Left renal pelvis (tissue), 4 donors: Measurements from ENCODE around the gene SLC26A5. TPM values are rescaled to one million over a fixed set of nuclear protein-coding genes. Genes with fewer than 3 reads are reported as not detected.
"Not testable (repeated sequence)": the region's sequence is repeated elsewhere in the genome, so short reads cannot be mapped to it uniquely, and the experiment has no call there.

Source experiments
- DNase-seq, 4 donors: peaks; one replicate each; pipeline ENCODE4 v3.0.0-alpha.2; 2013; ENCODE audit warnings: low read depth in 4 of 4, low spot score in 3 of 4
- polyA plus RNA-seq, 4 donors: library from polyadenylated mRNA; unstranded; fragments of 120-200 nt; gene quantifications; one replicate each; pipeline ENCODE4 v1.2.1, GENCODE V29; 2013; ENCODE audit not compliant: insufficient read length in 4 of 4

The SLC26A5 gene
- polyA plus RNA-seq, 4 donors, result 0.18 to 0.55 (median 0.20) TPM

DNA sequence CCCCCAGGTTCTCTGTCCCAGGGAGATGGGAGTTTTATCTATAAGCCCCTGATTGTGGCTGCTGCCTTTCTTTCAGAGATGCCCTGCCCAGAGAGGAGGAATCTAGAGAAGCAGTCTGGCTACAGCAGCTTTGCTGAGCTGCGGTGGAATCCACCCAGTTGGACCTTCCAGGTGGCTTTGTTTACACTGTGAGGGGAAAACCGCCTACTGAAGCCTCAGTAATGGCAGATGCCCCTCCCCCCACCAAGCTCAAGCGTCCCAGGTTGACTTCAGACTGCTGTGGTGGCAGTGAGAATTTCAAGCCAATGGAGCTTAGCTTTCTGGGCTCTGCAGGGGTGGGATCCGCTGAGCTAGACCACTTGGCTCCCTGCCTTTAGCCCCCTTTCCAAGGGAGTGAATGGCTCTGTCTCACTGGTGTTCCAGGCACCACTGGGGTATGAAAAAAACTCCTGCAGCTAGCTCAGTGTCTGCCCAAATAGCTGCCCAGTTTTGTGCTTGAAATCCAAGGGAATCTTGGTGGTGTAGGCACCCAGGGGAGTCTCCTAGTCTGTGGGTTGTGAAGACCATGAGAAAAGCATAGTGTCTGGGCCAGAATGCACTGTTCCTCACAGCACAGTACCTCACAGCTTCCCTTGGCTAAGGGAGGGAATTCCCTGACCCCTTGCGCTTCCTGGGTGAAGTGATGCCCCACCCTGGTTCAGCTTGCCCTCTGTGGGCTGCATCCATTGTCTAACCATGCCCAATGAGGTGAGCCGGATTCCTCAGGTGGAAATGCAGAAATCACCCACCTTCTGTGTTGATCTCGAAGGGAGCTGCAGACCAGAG is 40.0 kb downstream of the SLC26A5 start:
- not testable (repeated sequence) for DNase-seq

DNA sequence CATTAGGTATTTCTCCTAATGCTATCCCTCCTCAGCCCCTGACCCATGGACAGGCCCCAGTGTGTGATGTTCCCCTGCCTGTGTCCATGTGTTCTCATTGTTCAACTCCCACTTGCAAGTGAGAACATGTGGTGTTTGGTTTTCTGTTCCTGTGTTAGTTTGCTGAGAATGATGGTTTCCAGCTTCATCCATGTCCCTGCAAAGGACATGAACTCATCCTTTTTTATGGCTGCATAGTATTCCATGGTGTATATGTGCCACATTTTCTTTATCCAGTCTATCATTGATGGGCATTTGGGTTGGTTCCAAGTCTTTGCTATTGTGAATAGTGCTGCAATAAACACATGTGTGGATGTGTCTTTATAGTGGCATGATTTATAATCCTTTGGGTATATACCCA is 46.3 kb downstream of the SLC26A5 start:
- DNase-seq, result not testable (repeated sequence)

DNA sequence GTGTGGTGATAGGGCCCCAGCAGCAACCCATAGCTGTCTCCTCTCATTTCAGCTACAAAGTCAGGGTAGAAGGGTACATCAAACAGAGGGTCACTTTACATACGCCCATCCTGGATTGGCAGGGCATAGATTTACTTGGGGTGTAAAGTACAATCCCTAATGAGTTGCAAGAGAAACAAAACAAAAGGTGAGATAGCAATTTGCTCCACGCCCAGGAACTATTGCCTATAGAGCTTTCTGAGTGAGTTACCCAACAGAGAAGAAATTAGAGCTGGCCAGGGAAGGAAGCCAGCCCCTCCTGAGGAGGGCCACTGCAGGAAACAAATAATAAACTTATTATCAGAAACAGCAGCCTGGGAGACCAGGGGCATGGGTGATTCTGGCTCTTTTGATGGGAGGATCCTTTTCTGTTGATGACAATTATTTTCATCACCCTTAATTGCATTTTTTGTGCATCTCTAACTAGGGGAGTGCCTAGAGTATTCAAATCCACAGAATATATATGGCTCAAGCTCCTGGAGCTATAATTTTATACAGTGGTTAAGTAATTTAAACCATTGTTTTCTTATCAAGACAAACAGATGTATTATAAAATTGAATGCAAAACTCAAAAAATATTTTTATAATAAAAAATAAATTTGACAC is 47.4 kb downstream of the SLC26A5 start:
- no peak for DNase-seq

DNA sequence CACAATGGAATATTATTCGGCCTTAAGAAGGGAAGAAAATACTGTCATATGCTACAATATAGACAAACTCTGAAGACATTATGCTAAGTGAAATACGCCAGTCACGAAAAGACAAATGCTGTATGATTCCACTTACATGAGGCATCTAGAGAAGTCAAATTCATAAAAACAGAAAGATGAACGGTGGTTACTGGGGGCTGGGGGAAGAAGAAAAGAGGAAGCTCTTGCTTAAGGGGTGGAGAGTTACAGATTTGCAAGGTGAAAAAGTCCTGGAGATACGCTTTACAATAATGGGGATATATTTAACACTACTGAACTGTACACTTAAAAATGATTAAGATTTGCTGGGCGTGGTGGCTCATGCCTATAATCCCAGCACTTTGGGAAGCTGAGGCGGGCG is 49.5 kb downstream of the SLC26A5 start:
- DNase-seq, result no peak

DNA sequence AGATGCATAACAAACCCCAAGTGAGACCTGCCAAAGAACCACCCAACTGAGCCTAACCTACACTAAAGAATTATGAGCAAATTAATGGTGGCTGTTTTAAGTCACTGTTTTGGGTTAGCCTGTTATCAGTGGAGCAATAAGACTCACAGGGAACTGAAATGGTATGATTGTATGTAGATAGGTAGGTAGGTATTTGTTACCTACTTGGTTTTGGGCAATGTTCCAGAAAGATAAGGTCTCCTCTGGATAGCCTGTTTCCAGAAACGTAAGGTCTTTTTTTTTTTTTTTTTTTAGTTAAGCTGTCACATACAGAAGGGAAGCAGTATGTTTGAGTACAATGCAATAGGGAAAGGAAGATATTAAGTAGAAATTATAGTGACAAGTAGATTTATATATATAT is 50.9 kb downstream of the SLC26A5 start:
- DNase-seq, result no peak

DNA sequence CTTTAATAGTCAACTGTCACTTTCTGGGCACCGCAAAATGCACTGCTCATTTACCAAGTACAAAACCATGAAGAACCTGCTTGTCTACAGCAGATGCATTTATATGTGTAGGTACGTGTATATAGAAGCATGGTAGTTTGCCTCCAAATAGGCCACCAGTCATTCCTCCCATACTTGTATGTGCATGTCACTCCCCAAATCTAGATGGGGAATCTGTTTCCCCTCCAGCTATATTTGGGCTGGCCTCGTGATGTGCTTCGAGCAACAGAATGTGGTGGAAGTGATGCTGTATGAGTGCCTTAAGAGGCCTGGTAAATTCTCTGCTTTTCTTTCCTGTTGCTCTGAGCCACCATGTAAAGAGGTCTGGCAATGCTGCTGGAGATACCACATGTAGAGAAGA is 51.4 kb downstream of the SLC26A5 start:
- DNase-seq, result no peak

DNA sequence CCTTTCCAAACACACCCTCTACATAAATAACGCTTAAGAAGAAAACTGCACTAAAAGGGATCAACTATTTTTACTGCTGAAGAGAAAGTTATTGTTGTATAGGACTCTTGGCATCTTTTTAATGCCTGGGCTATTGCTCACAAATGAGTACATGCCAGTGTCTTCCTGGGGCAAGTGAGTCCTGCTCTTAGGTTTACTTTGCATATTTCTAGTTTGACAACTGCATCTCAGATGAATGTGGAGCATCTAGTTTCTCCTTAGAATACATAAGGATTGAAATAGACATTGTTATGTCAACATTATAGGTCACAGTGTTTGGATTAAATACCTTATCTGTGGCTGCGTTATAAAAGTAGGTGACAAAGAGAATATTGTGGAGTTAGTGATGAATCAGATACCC is 54.0 kb downstream of the SLC26A5 start:
- DNase-seq, result no peak

DNA sequence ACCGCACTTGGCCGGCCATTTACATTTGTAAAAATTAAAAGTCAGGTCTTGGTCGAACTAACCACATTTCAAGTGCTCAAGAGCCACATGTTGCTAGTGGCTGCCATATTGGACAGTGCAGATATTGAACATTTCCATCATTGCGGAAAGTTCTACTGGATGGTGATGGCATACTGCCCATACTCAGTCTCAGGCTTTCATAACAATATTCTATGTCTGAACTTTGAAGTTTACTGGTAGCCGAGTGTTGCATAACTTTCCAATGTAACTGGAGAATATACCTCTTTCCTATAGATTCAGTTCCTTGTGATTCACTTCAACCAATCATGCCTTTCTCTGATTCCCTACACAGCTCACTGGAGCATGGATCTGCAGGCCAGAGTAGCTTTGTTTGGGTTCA is 54.9 kb downstream of the SLC26A5 start:
- no peak for DNase-seq

DNA sequence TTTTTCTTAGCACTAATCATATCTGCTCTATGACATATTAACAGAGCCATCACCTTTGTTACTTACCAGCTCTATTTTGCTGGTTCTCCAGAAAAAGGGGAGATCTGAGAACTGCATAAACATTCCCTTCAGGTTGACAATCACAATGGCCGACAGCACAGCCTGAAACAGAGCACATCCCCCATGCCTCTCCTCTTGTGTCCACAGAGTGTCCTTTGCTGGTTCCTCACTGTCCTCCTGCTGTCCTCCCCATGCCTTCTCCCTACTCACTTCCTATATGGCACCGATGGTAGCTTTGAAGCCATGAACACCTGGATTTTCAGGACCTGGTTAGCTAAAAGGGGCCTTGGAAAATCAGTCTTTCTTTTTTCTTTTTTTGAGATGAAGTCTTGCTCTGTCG is 56.7 kb downstream of the SLC26A5 start:
- DNase-seq, result no peak

DNA sequence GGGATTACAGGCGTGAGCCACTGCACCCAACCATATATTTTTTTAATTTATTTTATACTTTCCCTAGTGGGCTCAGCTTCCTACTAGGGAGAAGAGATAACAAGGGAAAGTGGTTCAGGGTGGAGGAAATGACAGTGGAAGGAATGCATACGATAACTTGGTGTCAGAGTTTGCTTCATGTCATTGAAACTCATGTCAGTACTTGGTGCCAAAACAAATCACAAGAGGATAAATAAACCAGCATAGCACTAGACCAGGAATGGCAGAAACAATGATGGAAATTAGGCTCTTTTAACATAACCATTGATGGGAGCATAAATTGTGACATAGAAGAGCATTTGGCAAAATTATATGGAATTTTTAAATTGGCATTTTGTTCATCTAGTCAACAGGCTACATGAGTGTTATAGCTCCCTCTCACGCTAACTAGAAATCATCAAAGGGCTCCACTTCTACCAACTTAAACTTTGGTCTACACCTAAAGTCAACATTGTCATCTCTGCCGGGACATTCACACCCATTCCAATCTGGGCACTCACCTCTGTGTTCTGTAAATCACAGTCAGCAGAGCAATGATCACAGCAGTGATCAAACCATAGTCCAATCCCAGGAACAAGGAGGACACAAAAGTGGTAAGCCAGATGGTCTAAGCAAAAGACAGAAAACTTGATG is 57.4 kb downstream of the SLC26A5 start:
- DNase-seq, result no peak

DNA sequence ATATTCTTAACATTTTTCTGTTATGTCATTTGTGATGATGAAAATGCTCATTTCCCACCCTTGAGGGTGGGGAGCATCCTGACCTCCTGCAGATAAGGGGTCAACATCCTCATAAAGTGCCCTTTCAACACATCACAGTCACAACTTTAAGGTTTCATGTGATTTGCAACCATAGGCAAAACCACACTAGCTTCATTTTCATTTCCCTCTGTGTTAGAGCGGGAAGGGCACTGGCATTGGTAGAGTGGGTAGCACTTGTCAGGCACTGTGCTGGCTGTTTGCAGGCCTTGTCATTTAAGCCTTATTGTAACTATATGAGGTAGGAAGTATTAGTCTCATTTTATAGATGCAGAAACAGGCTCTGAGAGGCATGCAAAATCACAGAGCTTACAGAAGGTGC is 58.8 kb downstream of the SLC26A5 start:
- DNase-seq, result no peak

DNA sequence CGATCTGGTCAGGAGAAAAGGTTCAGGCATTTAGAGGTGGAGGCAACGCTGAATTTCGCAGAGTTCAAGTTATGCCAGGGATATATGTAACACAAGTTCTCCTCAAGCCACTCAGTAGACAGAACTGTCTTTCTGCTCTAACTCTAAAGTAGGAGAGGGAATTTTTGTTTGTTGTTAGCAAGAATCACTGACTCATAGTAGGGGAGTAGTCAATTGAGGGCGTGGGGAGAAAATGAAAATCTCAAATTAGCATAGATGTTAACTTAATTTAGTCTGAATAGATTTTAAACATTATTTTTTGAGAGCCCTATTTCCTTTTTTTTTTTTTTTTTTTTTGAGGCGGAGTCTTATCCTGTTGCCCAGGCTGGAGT is 64.0 kb downstream of the SLC26A5 start:
- no peak for DNase-seq

DNA sequence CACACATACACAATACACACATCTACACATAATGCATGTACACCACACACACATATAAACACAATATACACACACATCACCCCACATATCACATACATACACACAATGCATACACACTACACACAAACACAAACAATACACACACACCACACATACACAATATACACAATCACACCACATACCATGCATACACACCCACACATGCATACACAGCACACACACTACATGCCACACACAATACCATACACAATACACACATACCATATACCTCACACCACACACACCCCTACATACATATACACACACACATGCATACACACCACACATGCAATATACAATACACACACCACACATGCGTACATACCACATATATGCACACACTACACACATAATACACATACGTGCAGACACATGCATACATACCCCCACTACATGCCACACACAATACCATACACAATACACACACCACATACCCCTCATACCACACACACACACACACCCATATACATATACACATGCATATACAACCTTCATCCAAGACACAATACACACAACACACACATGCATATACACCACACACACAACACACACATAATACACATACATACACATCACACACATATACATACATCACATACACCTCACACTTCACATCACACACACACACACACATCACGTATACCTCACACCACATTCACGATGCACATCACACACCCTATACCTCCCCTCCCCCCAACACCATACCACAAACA is 64.6 kb downstream of the SLC26A5 start:
- no peak for DNase-seq

DNA sequence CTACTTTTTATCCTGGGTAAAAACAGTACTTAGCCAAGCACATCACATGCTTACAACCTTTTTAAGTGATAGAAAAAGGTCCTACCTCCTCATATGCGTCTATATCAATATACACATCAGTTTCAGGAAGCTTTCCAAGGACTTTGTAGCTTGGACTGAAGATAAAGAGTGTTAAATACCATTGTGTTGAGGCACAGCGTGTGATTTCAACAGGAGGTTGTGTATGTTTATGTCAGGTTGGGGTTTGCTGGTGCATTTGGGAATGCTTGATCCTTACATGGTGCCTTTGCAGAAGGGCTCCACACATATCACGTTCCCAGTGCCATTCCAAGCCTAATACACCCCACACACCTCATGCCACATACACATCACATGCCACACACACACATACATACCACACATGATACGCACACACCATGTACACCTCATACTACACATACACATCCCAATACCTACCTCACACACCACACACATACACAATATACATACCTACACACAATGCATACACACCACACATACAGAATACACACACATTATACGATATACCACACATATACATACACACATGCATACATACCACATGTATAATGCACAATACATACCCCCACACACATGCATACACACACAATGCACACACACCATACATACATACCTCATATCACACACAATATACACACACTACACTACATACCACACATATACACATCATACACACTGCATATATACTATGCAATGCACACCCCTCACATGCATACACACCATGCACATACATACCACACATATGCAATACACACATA is 65.4 kb downstream of the SLC26A5 start:
- no peak for DNase-seq

DNA sequence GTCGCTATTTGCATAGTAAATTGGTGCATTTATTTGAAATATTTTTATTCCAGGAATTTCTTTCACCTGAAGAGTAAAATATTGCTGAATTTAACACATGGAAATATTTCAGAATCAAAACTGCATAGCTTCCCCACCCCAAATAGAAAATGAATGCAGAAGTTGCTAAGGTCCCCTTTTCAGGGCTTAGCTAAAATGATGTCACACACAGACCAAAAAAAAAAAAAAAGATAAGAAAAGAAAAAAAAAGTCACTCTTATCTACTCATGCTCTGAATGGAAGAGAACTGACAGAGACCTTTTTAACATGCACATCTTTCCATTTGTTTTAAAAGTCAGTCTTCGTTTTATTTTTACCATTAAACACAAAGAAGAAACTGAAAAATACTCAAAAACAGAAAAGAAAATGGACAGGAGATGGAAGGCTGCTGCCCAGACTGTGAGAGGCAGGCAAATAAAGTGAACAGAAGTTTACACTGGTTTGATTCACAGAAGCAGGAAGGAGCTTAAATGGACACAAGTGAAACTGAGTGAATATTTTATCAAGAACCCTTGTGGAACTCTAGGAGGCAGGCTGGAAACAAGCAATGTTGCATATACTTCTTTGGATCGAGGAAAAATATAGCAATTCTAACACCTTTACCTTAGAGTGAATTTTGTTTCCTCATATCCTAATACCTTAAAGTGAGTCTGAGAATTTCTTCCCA is 66.6 kb downstream of the SLC26A5 start:
- DNase-seq, result no peak

DNA sequence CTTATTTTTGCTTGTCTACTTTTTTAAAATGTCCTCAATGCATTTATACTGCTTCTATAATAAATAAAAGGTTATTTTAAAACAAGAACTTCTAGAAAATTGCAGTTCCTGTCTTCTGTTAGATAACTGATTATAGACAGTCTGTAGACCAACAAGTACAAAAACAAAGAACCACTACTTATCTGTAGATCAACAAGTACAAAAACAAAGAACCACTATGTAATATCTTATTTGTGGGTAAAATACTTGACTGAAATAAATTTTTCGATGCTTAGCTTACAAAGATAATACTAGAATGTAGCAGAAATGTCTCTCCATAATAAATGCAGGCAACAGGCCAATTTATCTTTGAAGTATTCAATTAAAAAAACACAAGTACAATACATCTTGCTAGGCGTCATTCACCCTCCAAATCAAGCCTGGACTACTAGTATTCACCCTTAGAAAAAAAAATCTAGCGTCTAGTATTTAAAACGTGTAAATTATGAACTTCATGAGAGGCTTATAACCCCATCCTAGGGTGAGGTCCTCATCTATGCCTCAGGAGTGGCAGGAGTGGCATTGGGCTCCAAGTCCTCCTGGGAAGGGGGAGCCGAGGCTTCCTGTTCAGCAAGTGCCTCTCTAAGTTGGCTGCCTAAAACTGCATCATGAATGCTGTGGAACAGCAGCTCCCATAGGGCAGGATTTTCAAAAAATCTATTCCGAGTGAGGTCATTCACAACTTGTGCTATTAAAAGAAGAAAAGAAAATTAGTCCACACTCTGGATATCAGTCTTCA is 72.0 kb downstream of the SLC26A5 start:
- DNase-seq, result no peak

DNA sequence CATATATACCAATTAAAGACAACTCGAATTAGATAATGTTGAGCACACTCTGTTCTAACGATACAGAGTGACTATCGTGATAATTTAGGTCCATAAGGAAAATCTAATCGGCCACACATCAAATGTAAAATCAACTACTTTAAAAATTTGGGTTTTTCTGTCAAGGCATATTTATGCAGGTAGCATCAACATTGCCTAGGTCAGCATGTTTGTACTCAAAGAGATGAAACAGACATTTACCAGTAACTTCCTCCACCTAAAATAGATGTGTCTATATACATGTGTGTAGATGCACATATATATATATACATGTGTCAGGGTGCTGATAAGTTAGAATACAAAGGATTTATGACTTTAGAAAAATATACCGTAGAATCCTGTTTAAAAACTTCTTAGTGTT is 76.6 kb downstream of the SLC26A5 start:
- no peak for DNase-seq

DNA sequence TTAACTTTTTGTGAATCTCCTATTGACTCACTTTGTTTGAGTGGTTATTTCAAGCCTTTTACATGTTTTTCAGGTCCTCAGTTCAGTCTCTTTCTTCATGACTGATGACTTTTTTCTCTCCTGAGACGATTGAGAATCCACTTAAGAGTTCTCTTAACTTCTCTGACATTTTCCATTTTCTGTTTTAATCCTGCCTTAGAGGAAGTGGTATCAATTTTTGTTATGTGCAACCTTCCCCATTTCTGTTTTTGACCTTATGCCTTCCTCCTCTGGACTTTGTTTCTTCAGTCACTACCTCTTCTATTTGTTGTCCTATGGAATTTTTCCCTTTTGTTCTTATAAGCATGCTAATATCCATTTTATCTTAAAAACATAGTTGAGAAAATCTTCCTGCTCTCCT is 96.2 kb downstream of the SLC26A5 start:
- DNase-seq, result no peak

DNA sequence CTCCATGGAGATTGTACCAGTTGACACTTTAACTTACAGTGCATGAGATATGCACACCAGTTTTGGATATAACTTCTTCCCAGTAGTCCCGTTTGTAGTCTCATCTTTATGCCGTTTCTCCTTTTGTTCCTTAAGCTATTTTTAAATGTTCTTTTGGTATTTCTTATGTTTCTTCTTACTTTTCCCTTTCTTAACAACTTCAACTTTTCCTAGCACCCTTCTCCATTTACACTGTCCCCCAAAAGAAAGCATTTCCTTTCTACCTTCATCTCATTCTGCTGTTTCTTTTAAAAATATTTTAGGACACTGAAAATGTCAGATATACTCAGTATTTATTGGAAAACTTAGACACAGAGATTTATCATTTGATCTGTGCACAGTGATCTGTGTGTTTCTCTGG is 97.0 kb downstream of the SLC26A5 start:
- DNase-seq, result no peak
